ENCODE measurements around the gene PPP6R3.

Gene PPP6R3

GRCh38 chr11:68532727-68533369 is 72.3 kb downstream of the PPP6R3 start:
- TF ChIP-seq POLR2AphosphoS5 (IDR thresholded peaks at IDR 0.05; ENCODE audit: low read depth, low read length) = no peak
- no peak for TF ChIP-seq SIN3A (IDR thresholded peaks at IDR 0.05; ENCODE audit: borderline replicate concordance, insufficient read depth, low read length)
- no peak for TF ChIP-seq TAF1 (IDR thresholded peaks at IDR 0.05; ENCODE audit: borderline replicate concordance, insufficient read depth, low read length)
- TF ChIP-seq FOXP2 (optimal IDR thresholded peaks at IDR 0.05; ENCODE audit: borderline replicate concordance, extremely low read depth, extremely low read length, insufficient read depth) = no peak
- no peak for TF ChIP-seq REST (IDR thresholded peaks at IDR 0.05; ENCODE audit: insufficient read depth in 1 of 2, low read depth in 2 of 2, low read length in 2 of 2)

- no peak for TF ChIP-seq FOXP2 (optimal IDR thresholded peaks at IDR 0.05; ENCODE audit: borderline replicate concordance, extremely low read depth, extremely low read length, insufficient read depth)
- TF ChIP-seq POLR2AphosphoS5 (IDR thresholded peaks at IDR 0.05; ENCODE audit: low read depth, low read length) = no peak
- no peak for TF ChIP-seq TAF1 (IDR thresholded peaks at IDR 0.05; ENCODE audit: borderline replicate concordance, insufficient read depth, low read length)
- no peak for TF ChIP-seq SIN3A (IDR thresholded peaks at IDR 0.05; ENCODE audit: borderline replicate concordance, insufficient read depth, low read length)
- no peak for TF ChIP-seq REST (IDR thresholded peaks at IDR 0.05; ENCODE audit: insufficient read depth in 1 of 2, low read depth in 2 of 2, low read length in 2 of 2)
Measured at GRCh38 chr11:68533945-68534344, 73.4 kb downstream of the PPP6R3 start.

DNA sequence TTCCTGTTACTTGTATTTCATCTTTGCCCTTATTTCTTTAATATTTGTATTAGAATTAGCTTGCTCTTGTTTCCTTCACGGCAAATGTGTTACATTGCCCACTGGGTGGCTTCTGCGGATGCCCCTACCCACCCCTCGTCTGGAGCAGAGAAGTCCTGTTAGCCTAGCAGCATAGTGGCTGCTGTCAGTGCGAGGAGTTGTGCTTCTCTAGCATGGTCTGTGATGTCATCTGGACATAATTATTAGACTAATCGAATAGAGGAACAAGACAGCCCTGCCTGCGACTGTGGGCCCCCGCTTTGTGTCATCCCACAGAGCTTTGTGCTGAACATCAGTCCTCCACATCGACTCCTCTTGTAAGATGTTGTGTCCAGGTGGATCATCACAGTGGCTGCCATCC is 74.5 kb downstream of the PPP6R3 start:
- TF ChIP-seq FOXP2 (optimal IDR thresholded peaks at IDR 0.05; ENCODE audit: borderline replicate concordance, extremely low read depth, extremely low read length, insufficient read depth) (no peak), POLR2AphosphoS5 (IDR thresholded peaks at IDR 0.05; ENCODE audit: low read depth, low read length) (no peak), REST (IDR thresholded peaks at IDR 0.05; ENCODE audit: insufficient read depth in 1 of 2, low read depth in 2 of 2, low read length in 2 of 2) (no peak), SIN3A (IDR thresholded peaks at IDR 0.05; ENCODE audit: borderline replicate concordance, insufficient read depth, low read length) (no peak), TAF1 (IDR thresholded peaks at IDR 0.05; ENCODE audit: borderline replicate concordance, insufficient read depth, low read length) (no peak)

- TF ChIP-seq SIN3A (IDR thresholded peaks at IDR 0.05; ENCODE audit: borderline replicate concordance, insufficient read depth, low read length) (no peak), TAF1 (IDR thresholded peaks at IDR 0.05; ENCODE audit: borderline replicate concordance, insufficient read depth, low read length) (no peak), POLR2AphosphoS5 (IDR thresholded peaks at IDR 0.05; ENCODE audit: low read depth, low read length) (no peak), FOXP2 (optimal IDR thresholded peaks at IDR 0.05; ENCODE audit: borderline replicate concordance, extremely low read depth, extremely low read length, insufficient read depth) (no peak), REST (IDR thresholded peaks at IDR 0.05; ENCODE audit: insufficient read depth in 1 of 2, low read depth in 2 of 2, low read length in 2 of 2) (no peak)
Measured at GRCh38 chr11:68536706-68537105, 76.2 kb downstream of the PPP6R3 start.
